ENCODE measurements around the gene LIFR.

GRCh38 chr5:38450627-38451026, 105.8 kb downstream of the LIFR start:
- no peak for TF ChIP-seq CTCF (IDR thresholded peaks at IDR 0.05)
- no peak for TF ChIP-seq POLR2A (IDR thresholded peaks at IDR 0.05)
